AG09319 (cell line): ENCODE measurements around the gene XRCC5.

Source experiments
- DNase-seq: peaks from one replicate; pipeline ENCODE4 v3.0.0-alpha.2; 2010; ENCODE audit warnings: low read depth; ENCODE audit errors: extremely low read depth
- TF ChIP-seq, protein P1 (sequence below): IDR thresholded peaks from 2 replicates; pipeline ENCODE4 v1.5.1; 2011; ENCODE audit warnings: low read depth, mild to moderate bottlenecking, inconsistent platforms, low read length, moderate library complexity

The XRCC5 gene

DNA sequence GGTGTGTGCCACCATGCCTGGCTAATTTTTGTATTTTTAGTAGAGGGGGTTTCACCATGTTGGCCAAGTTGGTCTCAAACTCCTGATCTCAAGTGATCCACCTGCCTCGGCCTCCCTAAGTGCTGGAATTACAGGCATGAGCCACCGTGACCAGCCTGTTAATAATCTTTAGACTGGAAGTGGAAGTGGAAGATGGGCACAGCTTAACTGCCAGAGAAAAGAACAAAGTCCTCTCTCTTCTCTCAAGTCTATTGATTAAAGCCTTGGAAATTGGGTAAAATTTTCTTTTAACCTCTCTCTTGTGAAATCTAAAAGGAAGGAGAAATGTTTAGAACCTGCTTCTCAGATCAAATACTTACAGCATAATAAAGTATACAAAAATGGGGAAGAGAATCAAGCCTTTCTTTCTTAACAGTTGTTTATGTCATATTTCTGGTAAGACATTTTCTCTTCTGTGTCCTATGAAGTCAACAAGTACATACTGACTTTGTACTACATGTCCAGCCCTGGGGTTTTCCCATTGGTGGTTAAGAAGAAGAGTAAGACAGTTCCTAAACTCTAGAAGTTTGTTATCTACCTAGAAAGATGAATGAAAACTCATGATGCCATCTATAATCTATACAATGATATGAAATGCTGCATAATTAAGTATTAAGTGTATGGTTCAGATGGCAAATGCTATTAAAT is 22.8 kb upstream of the XRCC5 start:
- no peak for DNase-seq
- TF ChIP-seq, protein P1, sequence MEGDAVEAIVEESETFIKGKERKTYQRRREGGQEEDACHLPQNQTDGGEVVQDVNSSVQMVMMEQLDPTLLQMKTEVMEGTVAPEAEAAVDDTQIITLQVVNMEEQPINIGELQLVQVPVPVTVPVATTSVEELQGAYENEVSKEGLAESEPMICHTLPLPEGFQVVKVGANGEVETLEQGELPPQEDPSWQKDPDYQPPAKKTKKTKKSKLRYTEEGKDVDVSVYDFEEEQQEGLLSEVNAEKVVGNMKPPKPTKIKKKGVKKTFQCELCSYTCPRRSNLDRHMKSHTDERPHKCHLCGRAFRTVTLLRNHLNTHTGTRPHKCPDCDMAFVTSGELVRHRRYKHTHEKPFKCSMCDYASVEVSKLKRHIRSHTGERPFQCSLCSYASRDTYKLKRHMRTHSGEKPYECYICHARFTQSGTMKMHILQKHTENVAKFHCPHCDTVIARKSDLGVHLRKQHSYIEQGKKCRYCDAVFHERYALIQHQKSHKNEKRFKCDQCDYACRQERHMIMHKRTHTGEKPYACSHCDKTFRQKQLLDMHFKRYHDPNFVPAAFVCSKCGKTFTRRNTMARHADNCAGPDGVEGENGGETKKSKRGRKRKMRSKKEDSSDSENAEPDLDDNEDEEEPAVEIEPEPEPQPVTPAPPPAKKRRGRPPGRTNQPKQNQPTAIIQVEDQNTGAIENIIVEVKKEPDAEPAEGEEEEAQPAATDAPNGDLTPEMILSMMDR, result no peak

DNA sequence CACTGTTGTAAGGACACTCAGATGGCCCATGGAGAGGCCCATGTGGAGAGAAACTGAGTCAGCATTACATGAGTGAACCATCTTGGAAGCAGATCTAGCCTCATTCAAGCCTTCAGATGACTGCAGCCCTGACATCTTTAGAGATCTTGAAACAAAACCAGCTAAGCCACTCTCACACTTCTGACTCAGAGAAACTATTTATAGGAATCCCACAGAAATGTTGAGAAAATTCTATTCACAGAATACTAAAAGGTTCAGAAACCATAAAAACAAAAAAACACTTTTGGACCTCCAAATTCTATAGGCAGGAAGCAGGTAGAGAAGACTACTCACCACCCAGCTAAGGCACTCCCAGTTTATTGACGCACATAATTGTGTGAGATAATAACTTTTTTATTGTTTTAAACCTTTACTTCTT is 18.8 kb upstream of the XRCC5 start:
- DNase-seq, result no peak
- TF ChIP-seq, protein P1, result no peak

DNA sequence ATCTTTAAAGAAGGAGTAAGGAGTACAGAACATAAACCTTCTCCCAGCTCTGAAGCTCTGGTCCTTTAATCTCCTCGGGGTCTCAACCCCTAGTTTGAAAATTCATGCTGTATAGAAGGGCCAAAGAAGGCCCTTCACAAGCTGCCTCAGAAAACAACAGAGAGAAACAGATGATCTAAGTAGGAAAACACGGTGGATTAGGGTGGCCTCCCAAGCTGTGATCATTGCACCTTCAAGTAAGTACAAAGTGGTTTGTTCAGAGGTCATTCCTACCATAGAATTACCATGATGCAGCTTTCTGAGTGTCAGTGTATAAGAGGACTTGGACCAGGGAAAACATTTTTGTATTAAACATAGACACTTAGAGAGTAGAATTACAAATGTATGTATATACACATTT is 16.5 kb upstream of the XRCC5 start:
- no peak for DNase-seq
- TF ChIP-seq, protein P1, result no peak

DNA sequence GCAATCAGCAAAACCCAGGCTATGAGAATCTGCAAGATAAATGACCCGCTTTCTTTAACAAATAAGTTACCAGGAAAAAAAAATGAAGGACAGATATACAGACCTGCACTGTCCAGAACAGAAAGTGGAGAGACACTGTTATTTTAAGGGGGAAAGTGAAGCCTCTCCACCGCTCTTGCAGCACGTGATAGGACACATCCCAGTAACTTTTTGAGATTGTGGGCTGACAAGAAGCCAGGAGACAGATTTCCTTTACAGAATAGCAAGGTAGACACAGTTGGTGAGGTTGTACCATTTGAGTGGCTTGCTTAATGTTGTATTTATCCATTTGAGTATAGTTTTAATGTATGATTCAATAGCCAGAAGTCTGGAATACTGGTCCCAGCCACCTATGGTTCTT is 14.4 kb upstream of the XRCC5 start:
- TF ChIP-seq, protein P1, result no peak
- DNase-seq, result no peak

DNA sequence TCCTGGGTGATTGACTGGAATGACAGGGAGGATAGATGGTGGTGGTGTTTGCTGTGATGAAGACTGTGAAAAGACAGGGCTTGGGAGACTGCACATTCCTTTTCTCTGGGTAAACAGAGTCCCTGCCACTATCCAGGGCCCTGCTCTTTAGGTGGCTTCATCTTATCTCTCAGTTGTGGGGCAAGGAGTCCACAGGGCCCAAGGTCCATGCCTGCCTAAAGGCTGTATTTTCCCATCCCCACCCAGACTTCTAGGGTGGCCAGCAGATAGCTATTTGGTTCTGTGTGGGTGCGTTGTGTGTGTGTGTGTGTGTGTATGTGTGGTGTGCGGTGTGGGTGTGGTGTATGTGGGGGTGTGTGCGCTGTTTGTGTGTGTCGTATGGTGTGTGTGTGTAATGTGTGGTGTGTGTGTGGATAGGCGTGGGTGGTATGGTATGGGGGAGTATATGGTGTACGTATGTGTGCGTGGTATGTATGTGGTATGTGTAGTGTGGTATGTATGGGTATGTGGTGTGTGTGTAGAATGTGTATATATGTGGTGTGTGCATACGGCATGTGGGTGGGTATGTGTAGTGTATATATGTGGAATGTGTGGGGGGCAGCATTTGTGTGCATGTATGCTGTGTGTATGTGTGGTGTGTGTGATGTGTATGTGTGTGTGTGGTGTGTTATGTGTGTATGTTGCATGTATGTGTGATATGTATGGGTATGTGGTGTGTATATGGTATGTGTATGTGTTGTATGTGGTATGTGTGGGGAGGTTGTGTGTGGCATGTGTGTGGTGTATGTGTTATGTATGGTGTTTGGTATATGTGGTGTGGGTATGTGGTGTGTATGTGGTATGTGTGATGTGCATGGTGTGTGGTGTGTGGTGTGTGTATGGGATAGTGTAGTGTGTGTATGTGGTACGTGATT is 10.5 kb upstream of the XRCC5 start:
- no peak for DNase-seq
- TF ChIP-seq, protein P1, result no peak

DNA sequence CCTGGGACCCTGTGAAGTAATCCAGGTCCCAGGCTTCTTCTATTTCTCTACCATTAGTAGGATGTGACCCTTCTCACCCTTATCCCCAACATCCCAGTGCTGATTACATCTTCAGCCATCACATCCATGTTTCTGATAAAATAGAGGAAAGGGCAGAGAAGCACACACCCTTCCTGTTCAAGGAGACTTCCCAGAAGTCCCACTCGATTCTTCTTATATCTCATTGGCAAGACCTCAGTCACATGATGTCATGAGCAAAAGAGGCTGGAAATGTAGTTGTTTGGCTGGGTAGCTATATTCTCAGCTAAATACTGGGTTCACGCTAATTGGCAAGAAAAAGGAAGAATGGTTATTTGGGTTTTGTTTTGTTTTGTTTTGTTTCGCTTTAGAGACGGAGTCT is 8.0 kb upstream of the XRCC5 start:
- DNase-seq, result no peak
- TF ChIP-seq, protein P1, result no peak

DNA sequence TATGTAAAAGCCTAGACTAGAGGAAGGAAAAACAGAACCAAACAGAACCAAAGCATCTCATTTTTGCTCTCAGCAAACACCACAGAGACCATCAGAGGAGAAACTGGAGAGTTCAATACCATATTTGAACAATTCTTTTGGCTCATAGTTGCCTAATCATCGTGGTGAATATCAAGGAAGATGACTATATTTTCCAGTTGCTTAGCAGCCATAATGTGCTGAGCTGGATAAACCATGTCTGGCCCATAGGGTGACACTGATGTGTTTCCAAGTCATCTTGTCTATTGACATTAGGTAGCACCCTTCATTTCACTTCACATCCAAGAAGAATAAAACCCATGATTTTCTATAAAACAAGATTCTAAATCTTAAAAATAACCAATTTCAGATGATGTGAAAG is 5.9 kb upstream of the XRCC5 start:
- no peak for DNase-seq
- TF ChIP-seq, protein P1, result no peak
